OCI-LY7 (cell line): Measurements from ENCODE around the gene C5orf34. TPM values are rescaled to one million over a fixed set of nuclear protein-coding genes. Genes with fewer than 3 reads are reported as not detected.
A peak's percentile ranks its signal among the peaks of the same experiment; 100 is the strongest.

Experiments used
- Bru-seq: library from RNA; stranded (reverse); fragments of 400-500 nt; gene quantifications from one replicate; lab custom pipeline; 2021; lab: Mats Ljungman, UMichigan
- BruChase-seq, 2 experiments: library from RNA; stranded (reverse); fragments of 400-500 nt; gene quantifications; one replicate each; lab custom pipeline; 2021; lab: Mats Ljungman, UMichigan
- BruUV-seq: library from RNA; stranded (reverse); fragments of 400-500 nt; replicated peaks from 2 replicates; lab custom pipeline; 2021; lab: Mats Ljungman, UMichigan
- CTCF ChIA-PET: fragments of 300-600 bp; sonication (Branson Sonifier 250); formaldehyde crosslinking; loops from one replicate; lab custom pipeline; 2022; ENCODE audit warnings: antibody characterized with exemption; ENCODE audit not compliant: unreplicated experiment; lab: Charles Lee
- POLR2A ChIA-PET: fragments of 300-600 bp; sonication (Branson Sonifier 250); formaldehyde crosslinking; loops from one replicate; lab custom pipeline; 2022; ENCODE audit warnings: antibody characterized with exemption; lab: Charles Lee
- DNase-seq: peaks from one replicate; pipeline ENCODE4 v3.0.0-alpha.2; 2015; ENCODE audit warnings: low spot score
- H2AFZ ChIP-seq: fragments of 200-600 bp; sonication (generic), shearing (Covaris generic); 2 replicates; pipeline ENCODE4 v1.6.1; 2014; ENCODE audit warnings: mild to moderate bottlenecking, antibody characterized with exemption, low read length, moderate library complexity
- H3K27ac ChIP-seq: fragments of 200-600 bp; sonication (generic); 2 replicates; pipeline ENCODE4 v1.5.1; 2014; ENCODE audit warnings: mixed run types, low read depth, mild to moderate bottlenecking, moderate library complexity, low read length, inconsistent platforms; ENCODE audit not compliant: poor library complexity, severe bottlenecking
- H3K36me3 ChIP-seq: fragments of 200-600 bp; sonication (generic); 2 replicates; pipeline ENCODE4 v1.6.1; 2014; ENCODE audit warnings: mild to moderate bottlenecking, antibody characterized with exemption, low read length, moderate library complexity, mixed read lengths; ENCODE audit not compliant: insufficient read depth
- H3K4me1 ChIP-seq: fragments of 200-600 bp; sonication (generic); 2 replicates; pipeline ENCODE4 v1.5.1; 2014; ENCODE audit warnings: mild to moderate bottlenecking, low read length; ENCODE audit not compliant: insufficient read depth, poor library complexity, severe bottlenecking
- H3K4me2 ChIP-seq: fragments of 200-600 bp; sonication (generic); 2 replicates; pipeline ENCODE4 v1.6.1; 2014; ENCODE audit warnings: mild to moderate bottlenecking, low read length
- H3K4me3 ChIP-seq: fragments of 200-600 bp; sonication (generic); 2 replicates; pipeline ENCODE4 v1.5.1; 2014; ENCODE audit warnings: mild to moderate bottlenecking, low read depth, low read length; ENCODE audit not compliant: poor library complexity, severe bottlenecking
- H3K79me2 ChIP-seq: fragments of 200-600 bp; sonication (generic); 2 replicates; pipeline ENCODE4 v1.6.1; 2016; ENCODE audit warnings: low read depth, mild to moderate bottlenecking, low read length, moderate library complexity, mixed read lengths; ENCODE audit not compliant: insufficient read depth
- H3K9me2 ChIP-seq: fragments of 200-600 bp; sonication (generic); 2 replicates; pipeline ENCODE4 v1.6.1; 2016; ENCODE audit warnings: mild to moderate bottlenecking, low read length, mixed read lengths; ENCODE audit not compliant: insufficient read depth
- H3K9me3 ChIP-seq: fragments of 200-600 bp; sonication (generic); 2 replicates; pipeline ENCODE4 v1.6.1; 2014; ENCODE audit warnings: mild to moderate bottlenecking, mixed run types, low read length, mixed read lengths
- H4K20me1 ChIP-seq: fragments of 200-600 bp; sonication (generic); 2 replicates; pipeline ENCODE4 v1.6.1; 2014; ENCODE audit warnings: mild to moderate bottlenecking, antibody characterized with exemption, low read length, moderate library complexity, mixed read lengths; ENCODE audit not compliant: insufficient read depth
- CTCF ChIP-seq: fragments of 200-600 bp; sonication (generic); conservative IDR thresholded peaks from 2 replicates; pipeline ENCODE4 v1.5.1; 2014; ENCODE audit warnings: mild to moderate bottlenecking, antibody characterized with exemption, low read length, moderate library complexity, mixed read lengths
- EZH2phosphoT487 ChIP-seq: fragments of 200-600 bp; sonication (generic); IDR thresholded peaks from 2 replicates; pipeline ENCODE4 v1.6.1; 2018; ENCODE audit warnings: low read depth, borderline replicate concordance, mild to moderate bottlenecking, mixed run types, antibody characterized with exemption, low read length, moderate library complexity, mixed read lengths
- intact Hi-C: fragments of 100-400 bp; cut with micrococcal nuclease; formaldehyde crosslinking; loops from one replicate; pipeline ENCODE4 v1.10.0; 2022; ENCODE audit not compliant: unreplicated experiment
- long read RNA-seq: library from polyadenylated mRNA; stranded (forward); transcript quantifications from one replicate; pipeline ENCODE4 v2.0.0, GENCODE V29; 2022
- total RNA-seq, 2 experiments: library from RNA; depleted of rRNA in 1 of 2; stranded (reverse); fragments of >200 nt in 1 of 2; shearing (Covaris generic) in 1 of 2; gene quantifications; 2 replicates each; pipeline ENCODE4 v1.2.3, GENCODE V29; 2014 to 2022

The C5orf34 gene
- 25.5 and 33.9 TPM in 2 replicates for total RNA-seq (2014; rRNA removed; shearing (Covaris generic))
- total RNA-seq (2022), result 28.7 and 30.9 TPM in 2 replicates
- Bru-seq, nascent RNA, result percentile 79 among the genes with signal in this experiment
- percentile 74 among the genes with signal in this experiment for BruChase-seq, experiment 1, labeled RNA remaining after a 6-hour chase
- percentile 80 among the genes with signal in this experiment for BruChase-seq, experiment 2, labeled RNA remaining after a 2-hour chase
- long read RNA-seq, transcript C5orf34-201 (13 exons, 2,507 nt), result major isoform, 29 of 80 reads
- long read RNA-seq, partial matches to known transcripts, result 15 of 80 reads
- long read RNA-seq, other reads (novel, unspliced or antisense), result 36 of 80 reads

GRCh38 chr5:43514816-43515677 is at the start of gene C5orf34:
C5orf34 (minus strand) TSS chr5:43515148; CDS start chr5:43509339, 5,809 bp downstream.
- H3K36me3 ChIP-seq, result peaks cover 12% of the 10 kb centered on the region

GRCh38 chr5:43564289-43564850 is 49.4 kb upstream of the C5orf34 start:
- Histone ChIP-seq H2AFZ (peak overlapping the region; percentile 30; the same call in 1 of the 2 replicates), H3K27ac (no peak overlapping the region), H3K4me2 (no peak overlapping the region), H3K9me2 (no peaks in the 10 kb centered on the region), H3K4me3 (no peak overlapping the region), H3K9me3 (no peaks in the 10 kb centered on the region), H4K20me1 (no peaks in the 10 kb centered on the region), H3K79me2 (no peaks in the 10 kb centered on the region), H3K4me1 (no peaks in the 10 kb centered on the region), H3K36me3 (no peaks in the 10 kb centered on the region)
- no peak for TF ChIP-seq EZH2phosphoT487
- no peak for TF ChIP-seq CTCF
- BruUV-seq, result no TSS peak
- ChIA-PET CTCF (no interaction called here), POLR2A (interaction anchor here (0.9 to 1.2 kb wide), 2 partner anchors 35 to 61 kb away, joined by 3 read pairs; no protein-coding TSS in a partner anchor)
- intact Hi-C loops, result no loop called here
- DNase-seq, result no peak

More at GRCh38 chr5:43514816-43515677, at the start of gene C5orf34:
- H3K9me3 ChIP-seq, result no peaks in the 10 kb centered on the region
- POLR2A ChIA-PET, result interaction anchor here (0.6 to 4.6 kb wide), 9 partner anchors 9 to 460 kb away, joined by 3 to 38 read pairs (median 4); partner anchors contain the start of genes NNT, TMEM267 and ZNF131
- H3K4me1 ChIP-seq, result peaks cover 17% of the 10 kb centered on the region
- no peaks in the 10 kb centered on the region for H3K9me2 ChIP-seq
- peak within 1 kb of the TSS; percentile 74 for H3K4me3 ChIP-seq
- H3K79me2 ChIP-seq, result peaks cover 35% of the 10 kb centered on the region
- no peaks in the 10 kb centered on the region for H4K20me1 ChIP-seq
- CTCF ChIA-PET, result no interaction called here
- H2AFZ ChIP-seq, result peak within 1 kb of the TSS; percentile 77
- peak within 1 kb of the TSS; percentile 86 for H3K27ac ChIP-seq
- DNase-seq, result peak; percentile 97
- peak within 1 kb of the TSS; percentile 87 for H3K4me2 ChIP-seq
- peak; percentile 52 for TF ChIP-seq CTCF
- TF ChIP-seq EZH2phosphoT487, result no peak
- BruUV-seq, result TSS peak; percentile 98
- intact Hi-C loops, result loop anchor here (1.0 to 2.0 kb wide), 2 partner anchors 32 to 41 kb away; partner anchors contain the start of gene TMEM267
